Right ventricle myocardium inferior (tissue), 1 donor: ENCODE data around the gene YPEL2. TPM values are rescaled to one million over a fixed set of nuclear protein-coding genes. Genes with fewer than 3 reads are reported as not detected.

Experiments
- ATAC-seq: fragments of 200-7000 bp; cut with Tn5 transposase; one replicate; pipeline ENCODE4 v1.9.1; 2020; ENCODE audit warnings: mild to moderate bottlenecking, moderate library complexity
- DNase-seq: peaks from one replicate; pipeline ENCODE4 v3.0.0; 2021; ENCODE audit errors: missing footprints
- intact Hi-C: fragments of 100-400 bp; cut with DNase I; formaldehyde crosslinking; loops from one replicate; pipeline ENCODE4 v1.11.0; 2022
- total RNA-seq: library from RNA; stranded (reverse); fragmentation: NEBNext Ultra II Directional; extraction: Animal tissue kit (Norgen Biotek cat#: 25700); gene quantifications from one replicate; pipeline ENCODE4 v1.2.1, GENCODE V29; 2021
- donor health status: DM: no; HTN: yes; CAD: no; lungs with severe emphysema.

Gene YPEL2
- total RNA-seq, 1 donor from 2014 or later: 32.7 TPM

GRCh38 chr17:59415397-59415796 is 83.9 kb downstream of the YPEL2 start:
- no peak for ATAC-seq
- intact Hi-C loops: no loop called here

GRCh38 chr17:59416184-59416583 is 84.7 kb downstream of the YPEL2 start:
- ATAC-seq: no peak
- intact Hi-C loops: no loop called here
- DNase-seq: no peak

More at GRCh38 chr17:59415397-59415796, 83.9 kb downstream of the YPEL2 start:
- no peak for DNase-seq

- DNase-seq (no peak), ATAC-seq (no peak)
- intact Hi-C loops: no loop called here
Observed at GRCh38 chr17:59417452-59417851, 86.0 kb downstream of the YPEL2 start.

- DNase-seq (no peak), ATAC-seq (no peak)
- intact Hi-C loops: no loop called here
Observed at GRCh38 chr17:59418732-59419166, 87.3 kb downstream of the YPEL2 start.

GRCh38 chr17:59420901-59421300 is 89.4 kb downstream of the YPEL2 start:
- DNase-seq: no peak
- intact Hi-C loops: no loop called here
- no peak for ATAC-seq

- DNase-seq (no peak), ATAC-seq (no peak)
- intact Hi-C loops: no loop called here
Observed at GRCh38 chr17:59421722-59422121, 90.3 kb downstream of the YPEL2 start.

- DNase-seq: no peak
- intact Hi-C loops: loop anchor here (1.0 kb wide), 1 partner anchor 93 kb away; no protein-coding TSS in a partner anchor
- ATAC-seq: peak; percentile 62
Observed at GRCh38 chr17:59423137-59423724, 91.8 kb downstream of the YPEL2 start.

GRCh38 chr17:59423903-59424302 is 92.4 kb downstream of the YPEL2 start:
- intact Hi-C loops: loop anchor here (1.0 kb wide), 1 partner anchor 94 kb away; no protein-coding TSS in a partner anchor
- no peak for DNase-seq
- ATAC-seq: no peak

- peak; percentile 10 for ATAC-seq
- no peak for DNase-seq
- intact Hi-C loops: no loop called here
Observed at GRCh38 chr17:59424331-59424730, 92.9 kb downstream of the YPEL2 start.

- peak; percentile 72 for ATAC-seq
- no peak for DNase-seq
- intact Hi-C loops: loop anchor here (5.0 kb wide), 1 partner anchor 53 kb away; no protein-coding TSS in a partner anchor
Observed at GRCh38 chr17:59425085-59425931, 93.9 kb downstream of the YPEL2 start.

GRCh38 chr17:59426031-59426430 is 94.6 kb downstream of the YPEL2 start:
- intact Hi-C loops: loop anchor here (5.0 kb wide), 1 partner anchor 54 kb away; no protein-coding TSS in a partner anchor
- DNase-seq (no peak), ATAC-seq (no peak)

- intact Hi-C loops: loop anchor here (5.0 kb wide), 1 partner anchor 55 kb away; no protein-coding TSS in a partner anchor
- DNase-seq (no peak), ATAC-seq (peak; percentile 42)
Observed at GRCh38 chr17:59427425-59427921, 96.0 kb downstream of the YPEL2 start.

GRCh38 chr17:59427996-59428395 is 96.5 kb downstream of the YPEL2 start:
- ATAC-seq: no peak
- intact Hi-C loops: loop anchor here (5.0 kb wide), 1 partner anchor 56 kb away; no protein-coding TSS in a partner anchor
- DNase-seq: no peak

- ATAC-seq (no peak), DNase-seq (no peak)
- intact Hi-C loops: loop anchor here (5.0 kb wide), 1 partner anchor 57 kb away; no protein-coding TSS in a partner anchor
Observed at GRCh38 chr17:59428916-59429485, 97.5 kb downstream of the YPEL2 start.

GRCh38 chr17:59431601-59432000 is 100.1 kb downstream of the YPEL2 start:
- intact Hi-C loops: no loop called here
- ATAC-seq (no peak), DNase-seq (no peak)

GRCh38 chr17:59432657-59433056 is 101.2 kb downstream of the YPEL2 start:
- intact Hi-C loops: no loop called here
- no peak for DNase-seq
- no peak for ATAC-seq

GRCh38 chr17:59433586-59433985 is 102.1 kb downstream of the YPEL2 start:
- ATAC-seq (no peak), DNase-seq (no peak)
- intact Hi-C loops: no loop called here

GRCh38 chr17:59434429-59434828 is 103.0 kb downstream of the YPEL2 start:
- no peak for ATAC-seq
- no peak for DNase-seq
- intact Hi-C loops: no loop called here

GRCh38 chr17:59435238-59435637 is 103.8 kb downstream of the YPEL2 start:
- DNase-seq (no peak), ATAC-seq (no peak)
- intact Hi-C loops: loop anchor here (5.0 kb wide), 2 partner anchors 53 to 68 kb away; no protein-coding TSS in a partner anchor
